CMK (cell line): ENCODE data around the gene FKBP2.

Experiments
- DNase-seq: peaks from one replicate; pipeline ENCODE4 v3.0.0-alpha.2; 2010; ENCODE audit warnings: low read depth

The FKBP2 gene

DNA sequence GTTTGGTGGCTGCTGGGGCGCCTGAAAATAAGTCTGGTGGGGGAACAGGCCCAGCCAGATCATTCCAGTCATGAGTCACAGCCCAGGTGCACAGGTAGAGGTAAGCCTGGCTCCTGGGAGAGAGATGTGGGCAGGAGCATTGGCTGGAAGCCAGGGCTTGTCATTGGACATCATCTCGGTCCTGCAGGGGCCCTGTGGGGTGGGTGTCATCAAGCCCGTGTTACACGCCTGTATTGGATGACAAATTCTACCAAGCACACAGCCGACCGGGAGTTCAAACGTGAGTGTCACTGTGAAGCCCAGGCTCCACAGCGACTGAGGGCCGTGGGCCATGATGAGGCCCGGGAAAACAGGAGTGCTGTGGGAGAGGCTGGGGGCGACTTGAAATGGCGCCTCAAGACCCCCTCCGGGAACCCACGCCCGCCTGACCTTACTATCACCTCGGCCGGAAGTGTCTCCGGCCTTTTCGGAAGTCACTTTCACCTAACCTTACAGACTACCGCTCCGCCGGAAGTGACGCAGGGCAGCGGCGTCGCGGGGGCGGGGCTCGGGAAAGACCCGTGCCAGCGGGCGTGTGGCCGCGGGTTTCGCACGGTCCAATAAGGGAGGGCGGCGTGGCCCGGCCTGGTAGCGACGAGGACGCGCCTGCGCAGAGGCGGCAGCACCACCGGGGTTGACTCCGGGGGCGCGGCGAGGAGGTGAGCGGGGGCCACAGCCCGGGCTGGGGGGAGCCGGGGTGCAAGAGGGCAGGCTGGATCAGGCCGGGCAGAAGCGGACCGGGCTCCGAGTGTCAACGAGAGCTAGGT, at the start of gene FKBP2:
TSS of gene FKBP2 (plus strand) at position 661 of the 806 bp plus-strand sequence. CDS start 1,293 bp downstream, outside the sequence.
- DNase-seq = peak; percentile 88

DNA sequence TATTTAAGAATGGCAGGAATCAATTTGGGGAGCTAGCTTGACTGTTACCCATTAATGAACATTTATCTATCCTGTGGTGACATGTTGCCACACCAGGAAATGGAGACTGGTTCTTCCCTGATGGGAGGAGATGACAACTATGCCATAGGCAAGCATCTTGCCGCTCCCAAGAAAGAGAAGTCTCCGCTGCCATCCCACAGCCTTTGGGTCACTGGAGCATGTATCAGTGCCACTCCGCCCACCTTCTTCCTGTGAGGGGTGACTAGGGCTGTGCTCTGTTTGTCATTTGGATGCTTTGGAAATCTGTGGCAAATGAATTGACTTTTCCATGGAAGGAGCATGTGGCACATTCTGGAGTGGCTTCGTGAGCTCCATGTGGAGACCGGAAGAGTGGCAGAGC, 48.5 kb upstream of the FKBP2 start:
- no peak for DNase-seq

DNA sequence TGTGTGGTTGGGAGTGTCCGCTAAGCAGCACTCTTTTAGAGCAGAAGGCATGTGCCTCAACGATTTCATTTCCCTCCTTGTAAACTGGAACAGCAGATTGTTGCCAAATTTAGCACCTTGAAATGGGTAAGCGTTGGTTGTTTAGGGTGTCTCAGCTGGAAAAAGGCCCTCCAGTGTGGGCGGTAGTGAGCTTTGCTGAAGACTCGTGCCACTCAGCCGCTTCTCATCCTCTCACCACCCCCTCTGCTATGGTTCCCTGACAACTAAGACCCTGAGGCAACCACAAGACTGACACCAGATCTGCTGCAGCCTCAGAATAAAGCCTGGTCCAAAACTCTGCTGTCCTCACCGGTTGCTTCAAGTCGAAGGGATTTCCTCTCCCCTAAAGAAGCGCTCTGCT, 44.3 kb upstream of the FKBP2 start:
- DNase-seq = no peak

DNA sequence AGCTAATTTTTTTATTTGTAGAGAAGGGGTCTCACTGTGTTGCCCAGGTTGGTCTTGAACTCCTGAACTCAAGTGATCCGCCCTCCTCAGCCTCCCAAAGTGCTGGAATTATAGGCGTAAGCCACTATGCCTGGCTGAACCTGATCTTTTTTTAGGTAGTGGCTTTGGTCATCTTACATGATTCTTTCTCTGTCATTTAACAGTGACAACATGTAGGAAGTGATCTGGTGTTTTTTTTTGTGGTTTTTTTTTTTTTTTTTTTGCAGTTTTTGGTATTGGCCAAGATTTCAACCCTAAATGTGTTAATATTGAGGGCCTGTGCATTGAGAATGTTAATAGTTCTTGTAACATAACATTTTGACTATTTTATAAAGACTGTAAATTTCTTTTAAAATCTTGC, 42.4 kb upstream of the FKBP2 start:
- DNase-seq = no peak

DNA sequence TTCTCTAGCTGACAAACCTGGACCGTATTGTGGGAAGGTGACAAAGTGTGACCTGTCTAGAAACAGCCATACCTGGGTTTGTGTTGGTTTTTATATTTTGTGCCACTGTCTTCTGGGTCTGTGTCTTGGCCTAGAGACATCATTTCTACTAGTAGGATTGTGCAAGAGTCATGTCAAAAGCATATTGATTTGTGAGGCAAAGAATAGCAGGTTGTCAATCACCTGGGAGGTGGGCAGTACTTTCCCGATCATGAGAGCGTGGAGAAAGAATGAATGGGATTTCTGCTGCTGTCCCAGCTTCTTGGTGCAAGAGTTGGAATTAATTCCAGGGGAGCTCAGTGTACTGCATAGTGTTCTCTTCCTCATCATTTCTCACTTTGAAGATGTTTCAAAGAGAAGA, 39.4 kb upstream of the FKBP2 start:
- no peak for DNase-seq

DNA sequence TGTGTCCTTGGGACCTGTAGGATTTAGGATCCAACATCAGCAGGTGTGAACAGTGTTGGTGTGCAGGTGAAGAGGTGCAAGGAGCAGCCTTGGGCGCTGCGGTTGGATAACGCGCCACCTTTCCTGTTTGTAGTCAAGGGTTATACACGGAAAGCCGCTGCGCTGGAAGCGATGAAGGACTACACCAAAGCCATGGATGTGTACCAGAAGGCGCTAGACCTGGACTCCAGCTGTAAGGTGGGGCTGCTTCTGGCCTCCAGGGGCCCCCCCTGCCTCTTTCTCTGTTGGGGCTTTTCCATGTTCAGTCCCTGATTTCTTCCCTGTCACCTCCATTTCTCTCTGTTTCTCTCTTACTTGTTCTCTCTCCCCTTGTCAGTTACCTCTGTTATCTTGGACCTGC, 37.9 kb upstream of the FKBP2 start:
- no peak for DNase-seq

DNA sequence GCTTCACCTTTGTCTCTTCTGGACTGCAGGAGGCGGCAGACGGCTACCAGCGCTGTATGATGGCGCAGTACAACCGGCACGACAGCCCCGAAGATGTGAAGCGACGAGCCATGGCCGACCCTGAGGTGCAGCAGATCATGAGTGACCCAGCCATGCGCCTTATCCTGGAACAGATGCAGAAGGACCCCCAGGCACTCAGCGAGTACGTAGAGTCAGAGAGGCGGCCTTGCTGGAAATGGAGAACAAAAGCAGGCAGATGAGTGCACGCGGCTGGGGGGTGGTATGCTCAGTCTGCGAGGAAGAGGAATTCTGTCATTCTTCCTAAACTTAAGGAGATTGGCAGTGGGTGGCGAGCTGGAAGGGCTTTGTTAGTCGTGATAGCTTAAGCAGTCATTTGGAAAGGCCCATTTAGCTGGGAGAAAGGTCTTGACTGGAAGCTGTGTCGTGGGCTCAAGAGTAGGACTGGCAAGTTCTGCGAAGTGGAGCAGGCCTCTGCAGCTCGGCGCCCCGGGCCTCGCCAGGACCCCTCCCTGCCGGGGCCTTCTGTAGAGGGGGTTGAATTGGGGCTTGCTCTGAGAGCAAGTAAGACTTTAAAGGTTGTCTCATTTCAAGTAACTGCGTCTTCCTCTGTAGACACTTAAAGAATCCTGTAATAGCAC, 37.3 kb upstream of the FKBP2 start:
- no peak for DNase-seq

DNA sequence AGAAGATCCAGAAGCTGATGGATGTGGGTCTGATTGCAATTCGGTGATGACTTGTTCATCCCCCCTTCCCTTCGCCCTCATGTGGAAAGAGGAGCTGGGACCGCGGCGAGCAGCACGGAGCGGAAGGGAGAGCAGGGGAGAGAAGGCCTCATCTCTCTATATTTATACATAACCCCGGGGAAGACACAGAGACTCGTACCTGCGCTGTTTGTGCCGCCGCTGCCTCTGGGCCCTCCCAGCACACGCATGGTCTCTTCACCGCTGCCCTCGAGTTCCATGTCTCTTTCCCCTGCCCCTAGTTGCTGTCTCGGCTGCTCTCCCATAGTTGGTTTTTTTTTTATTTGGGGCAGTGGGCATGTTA, 36.8 kb upstream of the FKBP2 start:
- DNase-seq = no peak

DNA sequence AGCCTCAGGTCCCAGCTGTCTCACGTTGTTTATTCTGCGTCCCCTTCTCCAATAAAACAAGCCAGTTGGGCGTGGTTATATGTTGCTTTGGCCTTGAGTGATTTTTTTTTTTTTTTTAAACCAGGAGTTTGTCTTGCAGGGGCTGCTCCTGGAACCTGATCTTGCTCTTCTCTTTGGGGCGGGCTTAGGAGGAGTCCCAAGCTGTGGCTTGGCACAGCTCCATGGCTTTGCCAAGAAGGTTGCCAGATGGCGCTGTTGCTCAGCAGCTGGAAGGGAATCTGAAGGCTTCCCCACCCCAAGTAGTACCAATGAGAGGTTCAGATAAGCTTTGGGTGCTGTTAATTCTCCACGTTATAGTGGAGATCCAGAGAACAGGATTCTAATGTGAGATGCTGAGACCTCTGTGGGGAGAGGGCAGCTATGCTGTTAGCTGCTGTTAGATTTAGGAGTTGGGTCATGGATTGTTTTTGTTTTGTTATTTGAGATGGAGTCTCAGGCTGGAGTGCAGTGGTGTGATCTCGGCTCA, 36.4 kb upstream of the FKBP2 start:
- DNase-seq = peak; percentile 81

DNA sequence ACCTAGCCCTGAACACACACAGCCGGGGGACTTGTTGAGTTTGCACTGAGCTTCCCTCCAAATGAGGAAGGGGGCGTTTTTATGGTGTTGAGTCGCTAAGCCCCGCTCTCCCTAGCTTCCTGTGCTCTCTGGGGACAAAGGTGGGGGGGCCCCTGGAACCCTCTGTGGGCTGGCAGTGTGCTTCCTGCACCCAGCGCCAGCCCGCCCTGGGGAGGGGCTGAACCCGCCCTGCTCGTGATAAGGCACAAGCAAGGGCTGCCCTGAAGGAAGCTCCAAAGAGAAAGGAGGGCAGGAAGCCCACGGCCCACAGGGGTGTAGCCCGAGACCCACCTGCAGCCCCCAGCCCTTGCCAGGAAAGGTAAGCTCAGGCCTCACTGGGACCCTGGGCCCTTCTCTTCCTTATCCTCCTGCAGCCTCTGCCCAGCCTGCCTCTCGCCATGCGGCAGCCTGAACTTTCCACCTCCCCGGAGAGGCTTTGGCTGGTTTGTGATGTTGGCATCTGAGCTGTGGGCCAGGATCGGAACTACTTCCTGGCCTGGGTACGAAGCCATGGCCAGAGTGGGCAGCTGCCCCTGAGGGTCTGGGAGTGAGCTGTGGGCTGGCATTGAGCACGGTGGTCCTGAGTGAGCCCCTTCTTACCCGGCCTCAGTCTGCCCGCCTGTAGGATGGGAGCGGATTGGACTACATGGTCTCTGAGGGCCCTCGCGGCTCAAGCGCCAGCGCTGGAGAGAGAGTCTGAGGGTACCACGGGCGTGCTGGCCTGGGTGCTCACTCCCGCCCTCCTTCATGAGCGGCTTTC, 34.2 kb upstream of the FKBP2 start, which contains the start of gene FERMT3:
TSS of gene FERMT3 (plus strand) at position 265 of the 799 bp plus-strand sequence. CDS start 644 bp downstream, outside the sequence.
- peak; percentile 88 for DNase-seq

DNA sequence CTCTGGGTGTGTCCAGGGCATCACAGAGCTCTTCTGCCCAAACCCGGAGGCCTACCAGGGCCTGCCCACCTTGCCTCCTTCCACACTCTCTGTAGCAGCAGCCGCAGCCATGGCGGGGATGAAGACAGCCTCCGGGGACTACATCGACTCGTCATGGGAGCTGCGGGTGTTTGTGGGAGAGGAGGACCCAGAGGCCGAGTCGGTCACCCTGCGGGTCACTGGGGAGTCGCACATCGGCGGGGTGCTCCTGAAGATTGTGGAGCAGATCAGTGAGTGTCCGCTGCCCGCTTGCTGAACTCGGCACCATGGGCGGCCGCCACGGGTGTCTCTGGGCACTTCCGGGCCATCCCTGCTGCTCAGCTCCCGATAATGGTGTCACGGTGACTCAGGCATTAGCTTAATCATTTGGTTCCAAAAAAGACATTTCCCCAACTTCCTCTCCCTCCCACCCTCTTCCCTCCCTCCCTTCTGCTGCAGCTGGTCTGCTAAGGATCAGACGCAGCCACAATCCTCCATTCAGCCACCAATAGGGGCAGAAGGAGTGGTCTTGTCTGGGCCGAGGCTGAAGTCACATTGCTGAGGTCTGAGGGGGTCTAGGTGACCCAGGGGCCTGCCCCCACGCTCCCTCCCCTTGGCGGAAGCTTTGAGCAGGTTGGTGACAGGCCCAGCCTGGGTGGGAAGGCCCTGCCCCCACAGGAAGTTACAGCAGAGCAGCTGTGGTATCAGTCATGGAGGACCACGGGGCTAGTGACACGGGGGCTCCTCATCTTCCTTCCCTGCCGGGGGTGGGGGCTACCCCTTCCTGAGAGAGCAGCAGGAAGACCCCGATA, 33.4 kb upstream of the FKBP2 start:
- DNase-seq = peak; percentile 93

DNA sequence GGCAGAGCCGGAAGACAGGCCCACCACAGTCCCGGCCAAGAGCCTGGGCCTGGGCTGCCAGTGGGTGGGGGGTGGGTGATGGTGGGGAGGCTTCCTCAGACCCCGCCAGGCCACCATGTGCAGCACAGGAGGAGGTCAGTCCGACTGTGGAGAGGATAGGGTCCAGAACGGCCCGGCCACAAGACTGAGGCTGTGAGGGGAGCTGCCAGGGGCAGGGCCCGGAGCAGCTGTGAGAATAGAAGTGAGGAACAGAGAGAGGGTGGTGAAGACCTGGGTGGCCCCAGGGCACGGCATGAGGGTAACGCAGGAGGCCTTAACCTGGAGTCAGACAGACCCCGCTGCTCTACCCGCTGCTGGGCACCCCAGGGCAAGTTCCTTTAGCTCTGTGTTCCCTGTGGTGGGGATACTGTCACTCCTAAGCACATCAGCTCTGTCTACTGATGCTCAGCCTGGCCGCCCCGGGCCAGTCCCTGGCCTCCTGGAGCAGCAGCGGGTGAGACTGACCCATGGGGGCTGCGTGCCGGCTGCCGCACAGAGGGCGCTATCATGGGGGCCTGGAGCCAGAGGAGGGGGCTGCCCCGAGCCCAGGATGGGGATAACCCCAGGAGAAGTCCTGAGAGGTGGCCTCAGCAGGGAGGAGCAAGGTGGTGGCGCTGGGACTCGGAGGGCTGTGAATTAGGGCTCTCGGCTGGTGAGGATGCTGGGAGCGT, 32.7 kb upstream of the FKBP2 start:
- DNase-seq = no peak

DNA sequence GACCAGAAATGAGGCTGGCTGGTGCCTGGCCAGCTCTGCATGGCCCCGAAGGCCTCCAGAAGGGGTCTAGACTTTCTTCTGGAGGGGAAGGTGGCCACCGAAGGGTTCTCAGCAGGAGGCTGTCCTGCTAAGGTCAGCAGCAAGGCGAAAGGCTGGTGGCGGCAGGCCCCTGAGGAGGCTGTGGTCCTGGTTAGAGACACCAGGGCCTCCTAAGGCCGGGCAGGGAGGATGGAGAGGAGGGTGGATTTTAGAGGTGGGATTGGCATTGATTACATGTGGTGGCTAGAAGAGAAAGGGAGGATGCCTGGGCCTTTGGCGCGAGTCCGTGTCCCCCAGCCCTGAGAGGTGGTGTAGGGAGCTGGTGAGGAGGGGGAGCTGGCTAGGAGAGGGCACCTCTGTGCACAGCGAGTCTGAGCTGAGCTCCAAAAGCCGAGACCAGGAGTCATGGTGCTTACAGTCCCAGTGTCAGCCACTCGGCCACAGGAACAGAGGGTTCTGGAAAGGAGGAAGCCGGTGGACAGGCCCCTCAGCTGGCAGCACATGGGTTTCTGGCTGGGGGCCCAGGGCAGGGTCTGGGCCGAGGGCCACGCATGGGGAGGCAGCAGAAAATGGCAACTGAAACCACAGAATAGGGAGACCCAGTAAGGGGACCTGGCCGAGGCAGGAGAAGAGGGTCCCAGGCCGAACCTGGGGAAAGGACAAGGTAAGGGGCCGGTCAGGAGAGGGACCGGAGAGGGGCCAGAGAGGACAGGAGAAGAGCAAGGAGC, 31.9 kb upstream of the FKBP2 start:
- DNase-seq = no peak

DNA sequence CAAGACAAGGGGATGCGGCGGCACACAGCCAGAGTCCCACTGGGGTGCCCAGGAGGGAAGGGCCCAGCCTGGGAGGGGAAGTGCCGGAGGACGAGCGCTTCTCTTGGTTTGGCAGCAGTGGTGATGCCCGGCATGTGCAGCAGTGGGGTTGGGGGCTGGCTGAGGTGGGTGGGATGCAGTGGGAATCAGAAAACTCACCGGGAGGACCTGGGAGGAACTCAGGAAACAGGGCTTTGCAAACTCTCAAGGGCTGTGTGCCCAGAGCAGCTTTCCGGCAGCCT, 31.4 kb upstream of the FKBP2 start:
- DNase-seq = no peak

DNA sequence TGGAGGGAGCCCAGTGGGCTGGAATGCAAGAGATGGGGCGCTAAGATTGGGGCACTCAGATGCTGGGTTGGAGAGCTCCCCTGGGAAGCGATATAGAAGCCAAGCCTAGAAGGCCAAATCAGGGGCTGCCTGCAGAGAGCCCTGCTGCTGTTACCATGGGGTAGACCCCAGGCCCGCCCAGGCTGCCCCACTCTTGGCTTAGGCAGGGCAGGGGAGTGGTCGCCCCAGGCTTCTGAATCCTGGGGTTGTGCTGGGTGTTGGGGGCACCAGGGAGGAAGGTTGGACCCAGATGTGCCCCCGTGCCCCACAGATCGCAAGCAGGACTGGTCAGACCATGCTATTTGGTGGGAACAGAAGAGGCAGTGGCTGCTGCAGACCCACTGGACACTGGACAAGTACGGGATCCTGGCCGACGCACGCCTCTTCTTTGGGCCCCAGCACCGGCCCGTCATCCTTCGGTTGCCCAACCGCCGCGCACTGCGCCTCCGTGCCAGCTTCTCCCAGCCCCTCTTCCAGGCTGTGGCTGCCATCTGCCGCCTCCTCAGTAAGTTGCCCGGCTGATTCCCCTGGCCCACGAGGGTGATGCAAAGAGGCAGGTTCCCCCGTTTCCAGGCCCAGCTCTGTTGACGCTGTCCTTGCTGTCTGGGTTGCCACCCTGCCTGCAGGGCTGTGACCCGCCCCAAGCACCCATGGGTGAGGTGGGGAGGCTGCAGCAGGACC, 30.4 kb upstream of the FKBP2 start:
- no peak for DNase-seq

DNA sequence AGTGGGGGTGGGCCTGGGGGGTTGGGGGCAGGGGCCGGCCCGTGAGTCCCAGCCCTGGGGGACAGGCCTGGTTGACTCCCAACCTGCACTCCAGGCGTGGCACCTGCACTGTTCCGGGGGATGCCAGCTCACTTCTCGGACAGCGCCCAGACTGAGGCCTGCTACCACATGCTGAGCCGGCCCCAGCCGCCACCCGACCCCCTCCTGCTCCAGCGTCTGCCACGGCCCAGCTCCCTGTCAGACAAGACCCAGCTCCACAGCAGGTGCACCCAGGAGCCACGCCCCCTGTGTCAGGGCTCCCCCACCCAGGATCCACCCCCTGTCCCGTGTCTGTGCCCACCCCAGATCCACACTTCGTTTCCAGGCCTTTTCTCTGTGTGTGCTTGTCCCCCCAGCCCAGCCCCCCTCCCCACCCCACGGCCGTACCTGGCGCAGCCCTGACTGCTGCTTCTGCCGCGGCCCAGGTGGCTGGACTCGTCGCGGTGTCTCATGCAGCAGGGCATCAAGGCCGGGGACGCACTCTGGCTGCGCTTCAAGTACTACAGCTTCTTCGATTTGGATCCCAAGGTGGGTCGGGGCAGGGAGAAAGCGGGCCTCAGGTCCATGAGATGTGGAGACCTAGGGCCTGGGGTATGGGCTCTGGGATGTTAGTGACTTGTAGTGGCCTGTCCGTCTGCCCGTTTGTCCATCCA, 29.6 kb upstream of the FKBP2 start:
- DNase-seq = no peak

DNA sequence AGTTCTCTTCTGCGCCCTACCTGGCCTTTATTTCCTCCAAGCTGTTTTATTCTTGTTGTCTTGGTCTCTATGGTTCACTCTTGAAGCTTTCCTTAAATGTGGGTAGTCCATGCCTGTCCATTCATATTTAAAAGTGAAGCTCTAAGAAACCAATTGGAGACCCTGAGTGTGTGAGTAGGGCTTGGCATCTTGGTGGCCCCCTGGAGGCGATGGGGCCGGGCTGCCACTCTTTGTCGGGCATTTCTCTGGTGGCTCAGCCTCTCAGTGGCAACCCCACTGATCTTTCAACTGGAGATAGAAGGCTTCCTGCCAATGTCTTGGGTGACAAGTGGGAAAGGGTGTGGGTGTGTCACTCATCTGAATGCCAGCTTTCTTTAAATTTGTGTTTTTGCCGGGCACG, 24.0 kb upstream of the FKBP2 start:
- no peak for DNase-seq

DNA sequence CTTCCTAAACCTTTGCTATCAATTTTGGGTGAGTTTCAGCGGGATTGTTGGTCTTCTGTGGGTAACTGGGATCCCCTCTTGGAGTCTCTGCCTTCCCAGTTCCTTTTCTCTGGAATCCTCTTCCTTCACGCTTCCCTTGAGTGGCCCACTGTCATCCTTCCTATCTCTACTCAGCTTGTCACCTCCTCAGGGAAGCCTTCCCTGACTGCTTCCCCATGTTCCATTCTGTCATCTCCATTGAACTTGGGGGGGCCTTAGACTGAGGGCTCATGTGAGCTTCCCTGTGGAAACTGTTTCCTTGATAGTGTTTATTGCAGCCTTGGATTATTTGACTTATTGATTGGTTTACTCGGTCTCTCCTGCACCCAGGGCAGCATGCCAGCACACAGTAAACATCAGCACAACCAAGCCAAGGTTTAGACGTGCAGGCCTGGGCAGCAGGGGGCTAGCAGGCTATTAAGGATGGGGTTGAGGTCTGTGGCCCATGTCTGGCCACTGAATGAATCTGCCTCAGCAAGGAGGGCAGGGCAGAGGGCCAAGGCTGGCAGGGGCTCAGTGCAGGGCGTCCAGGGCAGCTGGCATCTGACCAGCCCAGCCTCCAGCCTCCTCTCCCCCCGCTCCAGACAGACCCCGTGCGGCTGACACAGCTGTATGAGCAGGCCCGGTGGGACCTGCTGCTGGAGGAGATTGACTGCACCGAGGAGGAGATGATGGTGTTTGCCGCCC, 22.1 kb upstream of the FKBP2 start:
- no peak for DNase-seq

DNA sequence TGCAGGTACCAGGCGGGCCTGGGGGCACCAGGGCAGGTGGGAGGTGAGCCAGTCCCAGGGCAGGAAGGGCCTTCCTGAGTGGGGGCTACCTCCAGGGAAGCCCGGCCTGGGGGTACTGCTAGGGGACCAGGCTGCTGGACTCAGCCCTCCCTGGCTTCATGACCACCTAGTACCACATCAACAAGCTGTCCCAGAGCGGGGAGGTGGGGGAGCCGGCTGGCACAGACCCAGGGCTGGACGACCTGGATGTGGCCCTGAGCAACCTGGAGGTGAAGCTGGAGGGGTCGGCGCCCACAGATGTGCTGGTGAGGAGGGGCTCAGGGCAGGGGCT, 21.6 kb upstream of the FKBP2 start:
- DNase-seq = no peak
